ENCODE data around the gene KLHL10. TPM values are rescaled to one million over a fixed set of nuclear protein-coding genes. Genes with fewer than 3 reads are reported as not detected.

The KLHL10 gene
- total RNA-seq, 1 donor from 2014 or later, result not detected

DNA sequence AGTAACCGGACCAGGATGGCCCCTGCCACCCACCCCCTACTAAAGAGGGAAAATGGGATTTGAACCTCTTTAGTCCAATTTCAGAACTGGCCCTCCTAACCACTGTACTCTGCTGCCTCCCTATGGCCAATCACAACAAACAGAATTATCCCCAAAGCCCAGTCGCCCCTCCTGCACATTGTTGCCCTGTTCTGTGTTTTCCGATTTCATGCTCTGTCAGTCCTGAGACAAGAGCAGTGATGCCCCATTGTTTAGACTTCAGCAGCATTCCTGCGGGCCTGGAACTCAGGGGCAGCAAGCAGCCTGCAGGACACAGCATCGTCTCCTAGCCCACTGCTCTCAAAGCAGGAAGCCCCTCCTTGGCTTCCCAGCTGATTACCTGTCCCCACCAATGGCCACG, 48.1 kb downstream of the KLHL10 start:
- intact Hi-C loops (cut with DNase I), result no loop called here
- ATAC-seq, result no peak
- no peak for DNase-seq (ENCODE audit: low spot score)

DNA sequence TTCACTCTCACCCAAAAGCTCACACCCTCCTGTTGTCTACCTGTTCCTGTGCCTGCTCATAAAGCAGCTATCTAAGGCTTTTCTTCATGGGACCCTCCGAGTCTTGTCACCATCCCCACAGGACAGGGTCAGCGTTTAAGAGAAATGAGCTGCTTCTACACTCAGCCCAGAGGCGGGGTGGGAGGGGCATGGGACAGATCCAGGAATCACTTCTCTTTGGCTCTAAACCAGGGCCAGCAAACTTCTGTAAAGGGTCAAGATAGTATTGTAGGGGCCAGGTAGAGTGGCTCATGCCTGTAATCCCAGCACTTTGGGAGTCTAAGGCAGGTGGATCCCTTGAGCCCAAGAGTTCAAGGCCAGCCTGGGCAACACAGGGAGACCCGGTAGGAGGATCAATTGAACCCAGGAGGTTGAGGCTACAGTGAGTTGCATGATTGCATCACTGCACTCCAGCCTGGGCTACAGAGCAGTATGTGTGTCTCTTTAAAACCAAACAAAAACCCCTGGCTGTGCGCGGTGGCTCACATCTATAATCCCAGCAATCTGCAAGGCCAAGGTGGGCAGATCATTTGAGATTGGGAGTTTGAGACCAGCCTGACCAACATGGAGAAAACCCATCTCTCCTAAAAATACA, 50.8 kb downstream of the KLHL10 start:
- intact Hi-C loops (cut with DNase I), result no loop called here

DNA sequence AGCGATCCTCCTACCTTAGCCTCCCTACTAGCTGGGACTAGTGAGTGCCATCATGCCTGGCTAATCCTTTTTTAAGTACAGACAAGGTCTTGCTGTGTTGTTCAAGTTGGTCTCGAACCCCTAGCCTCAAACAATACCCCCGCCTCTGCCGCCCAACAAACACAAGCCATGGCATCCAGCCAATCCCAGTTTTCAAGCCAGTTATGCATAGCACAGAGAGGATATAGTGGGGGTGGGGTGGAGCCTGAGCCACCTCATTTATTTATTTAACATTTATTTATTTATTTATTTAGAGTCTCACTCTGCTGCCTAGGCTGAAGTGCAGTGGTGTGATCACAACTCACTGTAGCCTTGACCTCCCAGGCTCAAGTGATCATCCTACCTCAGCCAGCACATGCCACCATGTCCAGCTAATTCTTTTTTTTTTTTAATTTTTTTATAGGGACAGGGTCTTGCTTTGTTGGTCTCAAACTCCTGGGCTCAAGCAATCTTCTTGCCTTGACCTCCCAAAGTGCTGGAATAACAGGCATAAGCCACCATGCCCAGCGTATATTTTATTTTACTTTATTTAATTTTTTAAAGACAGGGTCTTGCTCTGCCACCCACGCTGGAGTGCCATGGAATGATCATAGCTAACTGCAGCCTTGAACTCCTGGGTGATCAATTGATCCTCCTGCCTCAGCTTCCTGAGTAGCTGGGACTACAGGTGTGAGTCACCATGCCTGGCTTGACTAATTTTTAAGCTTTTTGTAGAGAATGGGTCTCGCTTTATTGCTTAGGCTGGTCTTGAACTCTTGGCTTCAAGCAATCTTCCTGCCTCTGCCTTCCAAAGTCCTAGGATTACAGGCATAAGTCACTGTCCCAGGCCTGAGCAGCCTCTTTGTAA, 53.8 kb downstream of the KLHL10 start:
- no peak for ATAC-seq
- no peak for DNase-seq (ENCODE audit: low spot score)
- intact Hi-C loops (cut with DNase I), result no loop called here

More for the DNA sequence above, 50.8 kb downstream of the KLHL10 start:
- ATAC-seq, result no peak
- DNase-seq (ENCODE audit: low spot score), result no peak

DNA sequence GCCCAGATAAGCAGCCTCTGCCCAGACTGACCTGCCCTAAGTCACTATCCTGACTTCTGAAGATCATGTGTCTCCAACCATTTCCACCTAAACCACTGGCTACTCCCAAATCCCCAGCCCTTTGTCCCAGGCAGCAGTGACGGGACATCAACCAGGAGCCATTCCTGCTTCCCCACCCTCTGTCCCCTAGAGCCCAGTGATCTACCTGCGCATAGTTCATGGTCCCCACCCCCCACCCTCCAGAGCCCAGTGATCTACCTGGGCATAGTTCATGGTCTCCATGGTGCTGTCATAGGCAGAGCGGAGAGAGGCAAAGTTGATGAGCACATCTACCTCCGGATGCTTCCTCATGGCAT, 54.4 kb downstream of the KLHL10 start:
- intact Hi-C loops (cut with DNase I), result no loop called here
- no peak for DNase-seq (ENCODE audit: low spot score)
- no peak for ATAC-seq

DNA sequence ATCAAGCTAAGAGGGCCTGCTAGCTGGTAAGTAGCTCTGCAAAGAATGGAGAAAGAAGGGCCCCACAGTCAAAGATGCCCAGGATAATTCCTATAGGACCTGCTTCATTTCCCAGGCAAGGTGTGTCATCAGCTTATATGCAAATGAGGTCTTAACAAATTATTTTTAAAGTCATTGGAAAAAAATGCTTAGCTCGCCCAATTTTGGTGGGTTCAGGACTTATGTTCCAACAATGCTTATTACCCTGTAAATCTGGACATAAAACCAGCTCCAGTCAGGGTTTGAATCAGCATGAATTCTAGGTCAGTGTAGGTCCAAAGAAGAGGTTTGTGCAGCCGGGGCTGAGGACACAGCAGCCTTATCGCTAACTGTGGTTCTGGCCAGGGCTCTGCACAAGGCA, 55.8 kb downstream of the KLHL10 start:
- intact Hi-C loops (cut with DNase I), result no loop called here
- ATAC-seq (no peak), DNase-seq (ENCODE audit: low spot score) (no peak)

DNA sequence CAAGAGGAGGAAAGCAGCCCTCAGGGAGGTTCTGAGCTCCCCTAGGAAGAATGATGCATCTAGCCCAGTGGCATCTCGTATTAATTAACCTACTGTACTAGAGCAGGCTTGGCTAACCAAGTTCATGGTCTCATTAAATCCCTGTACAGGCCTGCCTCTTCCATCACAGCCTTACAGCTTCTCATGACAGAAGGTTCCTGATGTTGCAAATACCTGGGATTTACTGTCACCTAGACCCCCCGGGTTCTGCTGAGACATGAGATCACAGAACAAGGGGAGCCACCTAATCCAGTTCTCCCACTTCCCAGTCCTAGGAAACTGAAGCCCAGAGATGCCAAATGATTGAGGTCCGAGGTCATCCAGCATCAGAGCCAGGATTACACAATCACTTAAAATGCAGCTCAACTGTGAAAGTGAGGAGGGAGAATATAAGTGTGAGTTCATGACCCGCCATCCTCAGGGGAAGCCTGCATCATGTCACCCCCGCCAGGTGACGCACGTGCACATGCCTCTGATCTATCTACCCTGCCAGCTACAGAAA, 57.2 kb downstream of the KLHL10 start:
- intact Hi-C loops (cut with DNase I), result no loop called here
- ATAC-seq, result peak; percentile 85
- no peak for DNase-seq (ENCODE audit: low spot score)

DNA sequence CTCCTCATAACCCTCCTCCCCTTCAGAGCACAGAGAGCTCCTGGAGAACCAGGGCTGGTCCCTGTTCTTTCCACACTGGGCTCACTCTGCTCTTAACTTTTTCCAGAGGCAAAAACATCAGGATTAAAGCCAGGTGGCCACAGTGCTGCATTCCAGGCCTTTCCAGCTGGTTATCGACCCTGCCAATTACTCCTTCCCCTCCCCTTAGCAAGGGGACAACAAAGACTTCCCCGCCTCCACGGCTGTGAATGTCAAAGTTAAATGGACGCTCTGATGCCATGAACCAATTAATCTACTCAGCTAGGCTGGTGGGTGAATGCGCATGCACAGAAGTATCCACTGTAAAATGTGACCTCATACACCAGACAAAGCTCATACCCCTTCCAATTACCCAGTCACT, 58.0 kb downstream of the KLHL10 start:
- DNase-seq (ENCODE audit: low spot score), result no peak
- intact Hi-C loops (cut with DNase I), result no loop called here

DNA sequence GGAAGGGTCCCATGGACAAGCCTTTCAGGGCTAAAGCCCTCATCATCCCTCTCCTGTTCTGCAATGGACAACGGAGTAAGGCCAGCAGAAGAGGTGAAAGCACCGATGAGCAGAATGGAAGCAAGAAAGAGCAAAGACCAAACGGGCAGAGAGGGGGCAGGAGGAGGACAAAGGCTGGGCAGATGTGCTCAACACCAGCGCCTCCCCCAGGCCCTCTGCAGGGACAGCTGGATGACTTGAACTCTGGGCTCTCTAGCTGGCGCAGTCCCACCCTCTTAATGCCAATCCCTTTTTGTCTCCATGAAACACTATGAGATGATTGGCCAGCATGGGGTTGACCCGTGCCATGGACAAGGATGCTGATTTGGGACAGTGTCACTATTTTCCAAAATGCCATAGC, 59.1 kb downstream of the KLHL10 start:
- no peak for ATAC-seq
- intact Hi-C loops (cut with DNase I), result no loop called here
- no peak for DNase-seq (ENCODE audit: low spot score)

More for the DNA sequence above, 58.0 kb downstream of the KLHL10 start:
- ATAC-seq, result peak; percentile 86

Other genes with a start within 250 kb of the KLHL10 start
- gene KRT16, start 225.1 kb upstream of the KLHL10 start, total RNA-seq, result 0.85 TPM
- gene KRT17, start 213.2 kb upstream of the KLHL10 start, total RNA-seq, result not detected
- gene EIF1, start 148.9 kb upstream of the KLHL10 start, total RNA-seq, result 891 TPM
- not detected for gene GAST, start 125.5 kb upstream of the KLHL10 start, total RNA-seq
- 0.09 TPM for gene HAP1, start 103.2 kb upstream of the KLHL10 start, total RNA-seq
- 78.2 TPM for gene JUP, start 51.1 kb upstream of the KLHL10 start, total RNA-seq
- gene P3H4, start 25.9 kb upstream of the KLHL10 start, total RNA-seq, result 12.8 TPM
- 73.3 TPM for gene FKBP10, start 24.8 kb upstream of the KLHL10 start, total RNA-seq
- 34.6 TPM for gene NT5C3B, start 1.6 kb upstream of the KLHL10 start, total RNA-seq
- gene KLHL11, start 27.6 kb downstream of the KLHL10 start, total RNA-seq, result 16.0 TPM
- gene ACLY, start 81.1 kb downstream of the KLHL10 start, total RNA-seq, result 139 TPM
- 2.9 TPM for gene ODAD4, start 92.8 kb downstream of the KLHL10 start, total RNA-seq
- gene CNP, start 129.0 kb downstream of the KLHL10 start, total RNA-seq, result 393 TPM
- gene DNAJC7, start 179.6 kb downstream of the KLHL10 start, total RNA-seq, result 95.0 TPM
- gene NKIRAS2, start 182.3 kb downstream of the KLHL10 start, total RNA-seq, result 18.9 TPM
- gene C17orf113, start 212.8 kb downstream of the KLHL10 start, total RNA-seq, result 2.9 TPM

Data from sciatic nerve (tissue), 2 donors.